Liver (tissue), 3 donors: ENCODE measurements around the gene BBIP1.

Experiments used
- GABPA ChIP-seq, 2 donors: IDR thresholded peaks in 1 of 2; conservative IDR thresholded peaks in 1 of 2; 2 replicates each; pipeline ENCODE4 v1.6.1; 2016; ENCODE audit warnings: antibody characterized with exemption in 2 of 2, mild to moderate bottlenecking in 1 of 2, moderate library complexity in 1 of 2
- JUND ChIP-seq, 2 donors: IDR thresholded peaks; 2 replicates each; pipeline ENCODE4 v1.6.1; 2016; ENCODE audit warnings: antibody characterized with exemption in 2 of 2
- RAD21 ChIP-seq, 2 donors: IDR thresholded peaks; 2 replicates each; pipeline ENCODE4 v1.6.1; 2016; ENCODE audit warnings: antibody characterized with exemption in 2 of 2, mild to moderate bottlenecking in 2 of 2
- TAF1 ChIP-seq: conservative IDR thresholded peaks from 2 replicates; pipeline ENCODE4 v1.6.1; 2016; ENCODE audit warnings: antibody characterized with exemption, mild to moderate bottlenecking
- TF ChIP-seq, protein P1 (sequence below): fragments of 150-350 bp; IDR thresholded peaks from 2 replicates; pipeline ENCODE4 v1.5.1; 2017; ENCODE audit warnings: improper control_type of control experiment, low read depth, low read length; ENCODE audit not compliant: missing input control
- TF ChIP-seq, protein P2 (sequence below): IDR thresholded peaks from 2 replicates; pipeline ENCODE4 v1.6.1; 2016; ENCODE audit warnings: antibody characterized with exemption, mild to moderate bottlenecking
- donor health status: healthy.
- donor health status: healthy.

DNA sequence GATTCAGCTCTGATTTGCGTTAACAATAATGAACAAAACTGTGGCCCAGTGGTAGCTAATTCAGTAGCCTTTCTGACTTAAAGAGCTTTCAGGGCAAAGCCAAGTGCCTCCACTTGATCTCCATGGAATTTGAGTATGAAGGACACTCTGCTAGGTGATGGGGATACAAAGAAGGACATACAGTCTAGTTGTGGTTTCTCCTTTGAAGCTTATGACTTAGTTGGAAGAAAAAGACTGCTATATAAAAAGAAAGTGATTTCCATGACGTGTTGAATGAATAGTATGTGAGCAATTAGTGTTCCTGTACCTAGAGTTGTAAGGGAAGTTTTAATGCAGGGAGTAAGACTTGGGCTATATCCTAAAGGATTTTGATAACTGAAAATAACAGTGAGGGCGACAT lies 39.0 kb downstream of the BBIP1 start:
- TF ChIP-seq JUND (IDR thresholded peaks at IDR 0.05), result no peak
- TF ChIP-seq, protein P1, sequence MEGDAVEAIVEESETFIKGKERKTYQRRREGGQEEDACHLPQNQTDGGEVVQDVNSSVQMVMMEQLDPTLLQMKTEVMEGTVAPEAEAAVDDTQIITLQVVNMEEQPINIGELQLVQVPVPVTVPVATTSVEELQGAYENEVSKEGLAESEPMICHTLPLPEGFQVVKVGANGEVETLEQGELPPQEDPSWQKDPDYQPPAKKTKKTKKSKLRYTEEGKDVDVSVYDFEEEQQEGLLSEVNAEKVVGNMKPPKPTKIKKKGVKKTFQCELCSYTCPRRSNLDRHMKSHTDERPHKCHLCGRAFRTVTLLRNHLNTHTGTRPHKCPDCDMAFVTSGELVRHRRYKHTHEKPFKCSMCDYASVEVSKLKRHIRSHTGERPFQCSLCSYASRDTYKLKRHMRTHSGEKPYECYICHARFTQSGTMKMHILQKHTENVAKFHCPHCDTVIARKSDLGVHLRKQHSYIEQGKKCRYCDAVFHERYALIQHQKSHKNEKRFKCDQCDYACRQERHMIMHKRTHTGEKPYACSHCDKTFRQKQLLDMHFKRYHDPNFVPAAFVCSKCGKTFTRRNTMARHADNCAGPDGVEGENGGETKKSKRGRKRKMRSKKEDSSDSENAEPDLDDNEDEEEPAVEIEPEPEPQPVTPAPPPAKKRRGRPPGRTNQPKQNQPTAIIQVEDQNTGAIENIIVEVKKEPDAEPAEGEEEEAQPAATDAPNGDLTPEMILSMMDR, result no peak
- TF ChIP-seq, protein P2, sequence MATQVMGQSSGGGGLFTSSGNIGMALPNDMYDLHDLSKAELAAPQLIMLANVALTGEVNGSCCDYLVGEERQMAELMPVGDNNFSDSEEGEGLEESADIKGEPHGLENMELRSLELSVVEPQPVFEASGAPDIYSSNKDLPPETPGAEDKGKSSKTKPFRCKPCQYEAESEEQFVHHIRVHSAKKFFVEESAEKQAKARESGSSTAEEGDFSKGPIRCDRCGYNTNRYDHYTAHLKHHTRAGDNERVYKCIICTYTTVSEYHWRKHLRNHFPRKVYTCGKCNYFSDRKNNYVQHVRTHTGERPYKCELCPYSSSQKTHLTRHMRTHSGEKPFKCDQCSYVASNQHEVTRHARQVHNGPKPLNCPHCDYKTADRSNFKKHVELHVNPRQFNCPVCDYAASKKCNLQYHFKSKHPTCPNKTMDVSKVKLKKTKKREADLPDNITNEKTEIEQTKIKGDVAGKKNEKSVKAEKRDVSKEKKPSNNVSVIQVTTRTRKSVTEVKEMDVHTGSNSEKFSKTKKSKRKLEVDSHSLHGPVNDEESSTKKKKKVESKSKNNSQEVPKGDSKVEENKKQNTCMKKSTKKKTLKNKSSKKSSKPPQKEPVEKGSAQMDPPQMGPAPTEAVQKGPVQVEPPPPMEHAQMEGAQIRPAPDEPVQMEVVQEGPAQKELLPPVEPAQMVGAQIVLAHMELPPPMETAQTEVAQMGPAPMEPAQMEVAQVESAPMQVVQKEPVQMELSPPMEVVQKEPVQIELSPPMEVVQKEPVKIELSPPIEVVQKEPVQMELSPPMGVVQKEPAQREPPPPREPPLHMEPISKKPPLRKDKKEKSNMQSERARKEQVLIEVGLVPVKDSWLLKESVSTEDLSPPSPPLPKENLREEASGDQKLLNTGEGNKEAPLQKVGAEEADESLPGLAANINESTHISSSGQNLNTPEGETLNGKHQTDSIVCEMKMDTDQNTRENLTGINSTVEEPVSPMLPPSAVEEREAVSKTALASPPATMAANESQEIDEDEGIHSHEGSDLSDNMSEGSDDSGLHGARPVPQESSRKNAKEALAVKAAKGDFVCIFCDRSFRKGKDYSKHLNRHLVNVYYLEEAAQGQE, result no peak
- no peak for TF ChIP-seq GABPA (IDR thresholded peaks at IDR 0.05 in 1 of 2, conservative IDR thresholded peaks at IDR 0.05 in 1 of 2)
- no peak for TF ChIP-seq TAF1
- no peak for TF ChIP-seq RAD21 (IDR thresholded peaks at IDR 0.05)
